Mammary epithelial cell (primary cell): Measurements from ENCODE around the gene C12orf56.

Experiments
- CTCF ChIP-seq, 2 donors: IDR thresholded peaks in 1 of 2; conservative IDR thresholded peaks in 1 of 2; 2 replicates each; pipeline ENCODE4 v1.5.1; 2011 to 2012; ENCODE audit warnings: inconsistent platforms in 2 of 2, low read length in 2 of 2, mild to moderate bottlenecking in 2 of 2, control low read depth in 1 of 2, low read depth in 1 of 2; ENCODE audit not compliant: insufficient read depth in 1 of 2; ENCODE audit errors: extremely low read depth in 1 of 2
- EZH2 ChIP-seq: IDR thresholded peaks from 2 replicates; pipeline ENCODE4 v1.6.1; 2012; ENCODE audit warnings: low read length, inconsistent platforms, borderline replicate concordance

DNA sequence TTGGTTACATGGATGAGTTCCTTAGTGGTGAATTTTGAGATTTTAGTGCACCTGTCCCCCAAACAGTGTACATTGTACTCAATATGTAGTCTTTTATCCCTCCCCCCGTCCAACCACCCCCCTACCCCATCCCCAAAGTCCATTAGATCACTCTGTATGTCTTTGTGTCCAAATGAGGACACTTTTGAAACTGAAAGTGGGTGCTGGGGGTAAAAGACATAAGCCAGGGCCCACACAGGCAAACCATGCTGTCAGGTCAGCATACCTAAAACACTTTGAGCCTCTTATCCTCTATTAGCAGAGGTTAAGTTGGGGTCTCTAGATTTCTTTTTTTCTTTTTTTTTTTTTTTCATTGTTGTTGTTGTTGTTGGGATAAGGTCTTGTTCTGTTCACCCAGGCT lies 137.2 kb downstream of the C12orf56 start:
- TF ChIP-seq CTCF (conservative IDR thresholded peaks at IDR 0.05 in 1 of 2, IDR thresholded peaks at IDR 0.05 in 1 of 2; ENCODE audit: extremely low read depth in 1 of 2, insufficient read depth in 1 of 2, low read depth in 1 of 2, low read length in 2 of 2) (no peak), EZH2 (no peak)
